ENCODE results near the gene FAM217A. TPM values are rescaled to one million over a fixed set of nuclear protein-coding genes. Genes with fewer than 3 reads are reported as not detected.

FAM217A gene, protein sequence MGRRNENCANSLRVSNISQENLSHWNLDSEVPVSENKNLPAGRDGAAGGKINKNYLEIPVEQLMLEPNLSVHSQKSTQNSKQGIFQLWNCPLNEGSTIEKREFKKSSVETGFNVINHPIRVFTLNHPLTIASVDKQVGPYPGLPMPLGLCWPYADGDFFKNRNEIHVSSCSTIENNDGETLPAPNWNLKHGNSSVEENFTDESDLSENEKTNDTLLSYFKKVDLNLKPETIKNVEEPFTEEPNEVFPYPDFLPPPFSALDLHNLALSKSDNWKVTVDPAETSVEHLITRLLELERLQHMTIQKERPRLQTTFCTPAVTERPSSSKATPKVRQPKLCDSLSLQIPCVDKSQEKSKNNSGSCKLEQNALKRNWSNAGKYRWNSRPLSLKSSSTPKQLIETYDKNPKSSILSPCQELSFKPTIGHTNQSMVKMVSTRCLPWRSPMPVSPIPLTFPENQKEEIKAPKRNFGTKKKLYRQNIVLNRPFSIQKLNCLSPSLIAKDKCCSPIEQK
- total RNA-seq, result not detected in 2 replicates

DNA sequence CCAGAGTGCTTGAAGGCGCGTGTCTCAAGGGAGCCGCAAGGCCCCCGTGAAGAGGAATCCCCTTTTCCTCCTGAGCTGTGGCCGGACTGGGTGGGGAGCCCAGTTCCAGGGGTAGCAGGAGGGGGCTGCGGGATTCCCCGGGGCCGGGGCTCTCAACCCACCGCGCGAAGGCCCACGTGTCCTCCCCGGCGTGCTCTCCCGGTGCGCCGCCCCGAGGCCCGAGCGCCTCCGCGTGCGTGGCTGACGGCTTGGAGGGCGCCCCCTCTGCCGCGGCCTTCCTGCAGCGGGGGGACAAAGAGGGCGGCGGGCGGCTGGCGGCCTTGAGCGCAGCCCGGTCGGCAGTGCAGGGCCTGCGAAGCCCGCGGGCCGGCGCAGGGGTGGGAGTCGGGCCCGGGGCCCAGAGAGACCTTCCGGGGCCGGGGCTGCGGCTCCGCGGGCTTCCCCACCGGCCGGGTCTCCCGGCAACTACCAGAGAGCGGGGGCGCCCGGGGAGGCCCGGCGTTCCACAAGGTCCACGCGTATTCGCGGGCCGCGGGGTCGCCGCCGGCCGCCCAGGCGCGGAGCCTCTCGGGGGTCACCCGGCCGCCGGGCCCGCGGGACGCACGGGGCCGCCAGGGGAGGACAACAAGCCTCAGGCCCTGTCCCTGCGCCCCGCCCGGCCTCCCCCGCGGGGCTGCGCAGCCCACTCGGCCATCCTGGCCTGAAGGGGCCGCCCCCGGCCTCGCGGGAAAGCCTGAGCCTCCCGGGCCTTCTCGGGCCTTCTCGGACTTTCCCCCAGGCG is at the start of gene FAM217A:
Gene FAM217A (minus strand): TSS at position 447 of the 781 bp plus-strand sequence. CDS start 1,723 bp downstream, outside the sequence.

Other genes starting within 250 kb of the FAM217A start
- gene FAM50B, start 229.8 kb downstream of the FAM217A start, total RNA-seq, result 8.9 and 11.9 TPM in 2 replicates
- gene ECI2, start 56.4 kb upstream of the FAM217A start, total RNA-seq, result 97.8 and 113 TPM in 2 replicates